Measurements from ENCODE around the gene ZNF567. TPM values are rescaled to one million over a fixed set of nuclear protein-coding genes. Genes with fewer than 3 reads are reported as not detected.

ZNF567 gene
- 4.5 and 5.5 TPM in 2 replicates for total RNA-seq
- 6.6 and 19.6 TPM in 2 replicates for polyA plus RNA-seq

DNA sequence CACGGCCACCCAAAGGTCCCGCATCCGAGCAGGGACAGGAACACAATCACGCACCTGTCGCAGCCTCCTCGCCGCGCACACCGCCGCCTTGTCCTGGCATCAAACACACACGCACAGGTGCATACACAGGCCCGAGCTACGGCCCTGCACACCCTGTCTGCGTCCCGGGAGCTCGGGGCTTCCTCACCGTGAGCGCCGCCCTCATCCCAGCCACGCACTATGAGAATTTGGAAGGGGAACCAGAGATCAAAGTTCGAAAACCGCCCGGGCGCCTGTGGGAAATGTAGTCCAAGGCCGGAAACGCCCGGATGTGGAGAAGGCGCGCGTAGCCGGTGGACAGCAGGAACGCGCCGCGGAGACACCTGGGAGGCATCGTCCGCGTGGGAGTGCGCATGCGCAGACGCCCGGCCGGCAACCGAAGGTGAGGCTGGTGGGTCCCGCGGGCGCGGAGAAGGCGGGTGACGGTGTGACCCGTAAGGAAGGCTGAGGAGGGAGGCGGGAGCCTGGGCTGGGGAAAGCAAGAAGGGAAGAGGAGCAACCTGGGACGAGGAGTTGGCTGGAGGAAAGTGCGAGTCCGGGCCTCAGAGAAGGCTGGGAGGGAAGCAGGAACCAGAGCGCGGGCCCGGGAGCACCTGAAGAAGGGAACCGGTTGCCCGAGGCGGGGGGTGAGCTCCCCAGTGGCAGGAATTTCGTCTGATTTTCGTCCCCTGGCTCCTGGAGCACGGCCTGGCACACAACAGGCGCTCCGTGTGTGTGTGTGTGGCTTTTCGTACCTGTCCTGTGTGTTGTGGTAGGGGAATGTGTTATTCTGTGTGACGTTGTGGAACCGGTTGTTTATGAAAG, at the start of gene ZNF567:
Gene ZNF567 (plus strand): TSS at position 399 of the 843 bp plus-strand sequence. CDS start 7,256 bp downstream, outside the sequence.
- Histone ChIP-seq H3K4me3 (peak within 1 kb of the TSS; percentile 49), H3K36me3 (peaks cover 31% of the 10 kb centered on the region), H3K4me1 (ENCODE audit: low read depth) (peaks cover 8% of the 10 kb centered on the region), H3K27me3 (no peaks in the 10 kb centered on the region), H3K9me3 (ENCODE audit: low read depth) (no peaks in the 10 kb centered on the region), H3K27ac (peak within 1 kb of the TSS; percentile 75)
- peak; percentile 96 to 99 for DNase-seq (ENCODE audit: low read depth in 1 of 2, low spot score in 1 of 2)
- TF ChIP-seq, protein P1, sequence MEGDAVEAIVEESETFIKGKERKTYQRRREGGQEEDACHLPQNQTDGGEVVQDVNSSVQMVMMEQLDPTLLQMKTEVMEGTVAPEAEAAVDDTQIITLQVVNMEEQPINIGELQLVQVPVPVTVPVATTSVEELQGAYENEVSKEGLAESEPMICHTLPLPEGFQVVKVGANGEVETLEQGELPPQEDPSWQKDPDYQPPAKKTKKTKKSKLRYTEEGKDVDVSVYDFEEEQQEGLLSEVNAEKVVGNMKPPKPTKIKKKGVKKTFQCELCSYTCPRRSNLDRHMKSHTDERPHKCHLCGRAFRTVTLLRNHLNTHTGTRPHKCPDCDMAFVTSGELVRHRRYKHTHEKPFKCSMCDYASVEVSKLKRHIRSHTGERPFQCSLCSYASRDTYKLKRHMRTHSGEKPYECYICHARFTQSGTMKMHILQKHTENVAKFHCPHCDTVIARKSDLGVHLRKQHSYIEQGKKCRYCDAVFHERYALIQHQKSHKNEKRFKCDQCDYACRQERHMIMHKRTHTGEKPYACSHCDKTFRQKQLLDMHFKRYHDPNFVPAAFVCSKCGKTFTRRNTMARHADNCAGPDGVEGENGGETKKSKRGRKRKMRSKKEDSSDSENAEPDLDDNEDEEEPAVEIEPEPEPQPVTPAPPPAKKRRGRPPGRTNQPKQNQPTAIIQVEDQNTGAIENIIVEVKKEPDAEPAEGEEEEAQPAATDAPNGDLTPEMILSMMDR (IDR thresholded peaks at IDR 0.05; ENCODE audit: low read depth, low read length), result no peak

DNA sequence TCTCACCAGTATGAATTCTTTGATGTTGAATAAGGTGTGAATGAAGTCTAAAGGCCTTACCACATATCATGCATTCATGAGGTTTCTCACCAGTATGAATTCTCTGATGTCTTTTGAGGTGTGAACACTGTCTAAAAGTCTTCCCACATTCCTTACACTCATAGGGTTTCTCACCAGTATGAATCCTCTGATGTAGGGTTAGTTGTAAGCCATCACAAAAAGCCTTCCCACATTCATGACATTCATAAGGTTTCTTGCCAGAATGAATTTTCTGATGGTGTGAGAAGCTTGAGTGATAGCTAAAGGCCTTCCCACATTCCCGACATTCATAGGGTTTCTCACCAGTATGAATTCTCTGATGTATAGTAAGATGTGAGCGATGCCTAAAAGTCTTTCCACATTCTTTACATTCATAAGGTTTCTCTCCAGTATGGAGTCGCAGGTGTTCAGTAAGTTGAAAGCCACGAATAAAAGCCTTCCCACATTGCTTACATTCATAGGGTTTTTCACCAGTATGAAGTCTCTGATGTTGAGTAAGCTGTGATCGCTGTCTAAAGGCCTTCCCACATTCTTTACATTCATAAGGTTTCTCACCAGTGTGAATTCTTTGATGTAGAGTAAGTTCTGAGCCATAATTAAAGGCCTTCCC, 48.4 kb upstream of the ZNF567 start:
- peaks cover 33% of the 10 kb centered on the region for H3K9me3 ChIP-seq (ENCODE audit: low read depth)
- H3K4me1 ChIP-seq (ENCODE audit: low read depth), result no peaks in the 10 kb centered on the region
- TF ChIP-seq, protein P1 (IDR thresholded peaks at IDR 0.05; ENCODE audit: low read depth, low read length), result no peak
- H3K27ac ChIP-seq, result no peak overlapping the region
- DNase-seq (ENCODE audit: low read depth in 1 of 2, low spot score in 1 of 2), result peak in 1 of 2 donors; percentile 5
- H3K4me3 ChIP-seq, result no peak overlapping the region
- no peaks in the 10 kb centered on the region for H3K27me3 ChIP-seq
- H3K36me3 ChIP-seq, result peaks cover 6% of the 10 kb centered on the region

DNA sequence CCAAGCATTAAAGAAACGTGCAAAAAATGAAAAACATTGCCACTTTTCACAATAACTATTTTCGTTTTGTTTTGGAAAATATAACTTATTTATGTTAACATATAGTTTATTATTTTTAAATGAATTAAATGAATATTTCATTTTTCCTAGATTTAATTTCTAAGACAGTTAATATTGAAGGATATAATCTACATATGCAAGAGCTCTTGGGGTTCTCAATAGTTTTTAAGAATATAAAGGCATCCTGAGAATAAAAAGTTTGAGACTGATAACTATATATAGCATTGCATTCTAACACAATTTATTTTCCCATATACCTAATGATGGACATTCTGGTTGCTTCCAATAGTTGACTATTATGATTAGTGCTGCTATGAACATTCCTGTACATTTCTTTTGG, 40.7 kb upstream of the ZNF567 start:
- Histone ChIP-seq H3K36me3 (peaks cover 9% of the 10 kb centered on the region), H3K4me1 (ENCODE audit: low read depth) (no peaks in the 10 kb centered on the region), H3K27ac (no peak overlapping the region), H3K9me3 (ENCODE audit: low read depth) (peaks cover 9% of the 10 kb centered on the region), H3K27me3 (no peaks in the 10 kb centered on the region), H3K4me3 (no peak overlapping the region)
- no peak for DNase-seq (ENCODE audit: low read depth in 1 of 2, low spot score in 1 of 2)
- TF ChIP-seq, protein P1 (IDR thresholded peaks at IDR 0.05; ENCODE audit: low read depth, low read length), result no peak

DNA sequence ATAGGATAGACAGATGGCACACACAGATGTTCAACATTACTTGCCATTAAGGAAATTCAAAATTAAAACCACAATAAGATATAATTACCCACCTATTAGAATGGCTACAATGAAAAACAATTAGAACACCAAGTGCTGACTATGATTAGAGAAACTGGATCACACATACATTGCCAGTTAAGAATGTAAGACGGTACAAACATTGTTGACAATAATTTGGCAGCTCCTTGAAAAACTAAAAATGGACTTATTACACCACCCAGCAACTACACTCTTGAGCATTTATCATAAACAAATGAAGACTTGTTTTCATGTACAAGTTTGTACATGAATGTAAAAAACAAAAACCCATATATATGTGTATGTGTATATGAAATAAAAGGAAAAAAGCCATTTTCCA, 34.5 kb upstream of the ZNF567 start:
- Histone ChIP-seq H3K4me3 (no peak overlapping the region), H3K4me1 (ENCODE audit: low read depth) (no peaks in the 10 kb centered on the region), H3K27me3 (no peaks in the 10 kb centered on the region), H3K27ac (no peak overlapping the region), H3K36me3 (peaks cover 25% of the 10 kb centered on the region), H3K9me3 (ENCODE audit: low read depth) (no peaks in the 10 kb centered on the region)
- DNase-seq (ENCODE audit: low read depth in 1 of 2, low spot score in 1 of 2), result no peak
- TF ChIP-seq, protein P1 (IDR thresholded peaks at IDR 0.05; ENCODE audit: low read depth, low read length), result no peak

DNA sequence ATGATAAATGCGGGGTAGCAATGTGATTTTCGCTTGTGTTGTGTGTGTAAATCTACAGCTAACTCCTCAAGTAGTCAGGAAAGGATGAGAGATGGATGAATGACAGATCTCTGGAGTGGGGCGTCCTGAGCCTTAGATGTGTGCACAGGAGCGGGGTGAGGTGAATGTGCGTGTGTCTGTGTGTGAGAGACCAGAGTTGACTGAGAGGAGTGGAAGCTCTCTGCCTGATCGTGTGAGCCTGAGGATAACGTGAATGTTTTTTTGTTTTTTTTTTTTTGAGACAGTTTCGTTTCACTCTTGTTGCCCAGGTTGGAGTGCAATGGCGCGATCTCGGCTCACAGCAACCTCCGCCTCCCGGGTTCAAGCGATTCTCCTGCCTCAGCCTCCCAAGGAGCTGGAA, 21.6 kb upstream of the ZNF567 start:
- H3K9me3 ChIP-seq (ENCODE audit: low read depth), result no peaks in the 10 kb centered on the region
- no peak for DNase-seq (ENCODE audit: low read depth in 1 of 2, low spot score in 1 of 2)
- peak overlapping the region; percentile 82 for H3K27ac ChIP-seq
- H3K4me1 ChIP-seq (ENCODE audit: low read depth), result peaks cover 5% of the 10 kb centered on the region
- H3K4me3 ChIP-seq, result peak overlapping the region; percentile 68
- H3K36me3 ChIP-seq, result peaks cover 8% of the 10 kb centered on the region
- TF ChIP-seq, protein P1 (IDR thresholded peaks at IDR 0.05; ENCODE audit: low read depth, low read length), result no peak
- no peaks in the 10 kb centered on the region for H3K27me3 ChIP-seq

All from cardiac muscle cell (in vitro differentiated cells and primary cell).